BJ (cell line): ENCODE data around the gene PDLIM5. TPM values are rescaled to one million over a fixed set of nuclear protein-coding genes. Genes with fewer than 3 reads are reported as not detected.
A peak's percentile ranks its signal among the peaks of the same experiment; 100 is the strongest.

Experiments
- CTCF ChIA-PET: fragments of 350-600 bp; formaldehyde crosslinking; extraction: SDS; loops from one replicate; lab custom pipeline; 2021; ENCODE audit warnings: antibody characterized with exemption, inconsistent platforms; lab: Yijun Ruan, JAX
- POLR2A ChIA-PET: fragments of 300-600 bp; sonication (Branson Sonifier 250); formaldehyde crosslinking; extraction: SDS; loops from one replicate; lab custom pipeline; 2021; ENCODE audit warnings: antibody characterized with exemption; lab: Charles Lee
- DNase-seq: peaks from one replicate; pipeline ENCODE4 v3.0.0-alpha.2; 2011; ENCODE audit warnings: low read depth
- H3K27me3 ChIP-seq: 2 replicates; pipeline ENCODE4 v1.6.0; 2011; ENCODE audit warnings: low read length; ENCODE audit not compliant: control insufficient read depth, insufficient read depth
- H3K36me3 ChIP-seq: 2 replicates; pipeline ENCODE4 v1.5.1; 2011; ENCODE audit warnings: low read length; ENCODE audit not compliant: control insufficient read depth, insufficient read depth
- H3K4me3 ChIP-seq: 2 replicates; pipeline ENCODE4 v1.5.1; 2011; ENCODE audit warnings: low read depth, mild to moderate bottlenecking, control low read depth, low read length
- polyA plus RNA-seq: library from polyadenylated mRNA; depleted of rRNA; stranded (reverse); fragments of >200 nt; gene quantifications from 2 replicates; pipeline ENCODE4 v1.2.3, GENCODE V29; 2011
- TF ChIP-seq, protein P1 (sequence below): IDR thresholded peaks from 2 replicates; pipeline ENCODE4 v1.5.1; 2011; ENCODE audit warnings: low read depth, mild to moderate bottlenecking, control low read depth, inconsistent platforms, low read length, moderate library complexity; ENCODE audit not compliant: insufficient read depth

PDLIM5 gene
- polyA plus RNA-seq, 1 experiment = 353 TPM

DNA sequence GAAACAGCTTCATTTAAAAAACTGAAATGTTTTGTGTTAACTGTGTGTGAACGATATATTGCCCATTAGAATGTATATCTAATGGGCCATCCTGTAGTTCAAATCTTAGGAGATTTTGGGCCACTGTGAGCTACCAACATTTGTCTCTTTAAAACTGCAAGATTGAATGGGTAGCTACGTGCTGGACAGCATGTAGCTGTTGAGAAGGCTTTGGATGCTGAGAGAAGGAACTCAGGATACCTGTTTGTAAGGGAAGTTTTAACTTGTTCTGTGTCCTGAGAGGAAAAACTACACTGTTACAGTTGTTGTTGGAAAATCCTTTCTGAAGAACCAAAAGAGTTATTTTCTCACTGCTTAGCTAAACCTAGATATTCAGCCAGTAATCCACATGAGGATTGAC is 45.9 kb downstream of the PDLIM5 start:
- DNase-seq = no peak
- TF ChIP-seq, protein P1, sequence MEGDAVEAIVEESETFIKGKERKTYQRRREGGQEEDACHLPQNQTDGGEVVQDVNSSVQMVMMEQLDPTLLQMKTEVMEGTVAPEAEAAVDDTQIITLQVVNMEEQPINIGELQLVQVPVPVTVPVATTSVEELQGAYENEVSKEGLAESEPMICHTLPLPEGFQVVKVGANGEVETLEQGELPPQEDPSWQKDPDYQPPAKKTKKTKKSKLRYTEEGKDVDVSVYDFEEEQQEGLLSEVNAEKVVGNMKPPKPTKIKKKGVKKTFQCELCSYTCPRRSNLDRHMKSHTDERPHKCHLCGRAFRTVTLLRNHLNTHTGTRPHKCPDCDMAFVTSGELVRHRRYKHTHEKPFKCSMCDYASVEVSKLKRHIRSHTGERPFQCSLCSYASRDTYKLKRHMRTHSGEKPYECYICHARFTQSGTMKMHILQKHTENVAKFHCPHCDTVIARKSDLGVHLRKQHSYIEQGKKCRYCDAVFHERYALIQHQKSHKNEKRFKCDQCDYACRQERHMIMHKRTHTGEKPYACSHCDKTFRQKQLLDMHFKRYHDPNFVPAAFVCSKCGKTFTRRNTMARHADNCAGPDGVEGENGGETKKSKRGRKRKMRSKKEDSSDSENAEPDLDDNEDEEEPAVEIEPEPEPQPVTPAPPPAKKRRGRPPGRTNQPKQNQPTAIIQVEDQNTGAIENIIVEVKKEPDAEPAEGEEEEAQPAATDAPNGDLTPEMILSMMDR = no peak
- Histone ChIP-seq H3K36me3 (no peaks in the 10 kb centered on the region), H3K27me3 (no peaks in the 10 kb centered on the region), H3K4me3 (no peak overlapping the region)
- CTCF ChIA-PET = interaction anchor here (1.7 kb wide), 1 partner anchor 53 kb away, joined by 3 read pairs; no protein-coding TSS in a partner anchor
- POLR2A ChIA-PET = interaction anchor here (0.6 kb wide), 1 partner anchor 10 kb away, joined by 4 read pairs; no protein-coding TSS in a partner anchor

DNA sequence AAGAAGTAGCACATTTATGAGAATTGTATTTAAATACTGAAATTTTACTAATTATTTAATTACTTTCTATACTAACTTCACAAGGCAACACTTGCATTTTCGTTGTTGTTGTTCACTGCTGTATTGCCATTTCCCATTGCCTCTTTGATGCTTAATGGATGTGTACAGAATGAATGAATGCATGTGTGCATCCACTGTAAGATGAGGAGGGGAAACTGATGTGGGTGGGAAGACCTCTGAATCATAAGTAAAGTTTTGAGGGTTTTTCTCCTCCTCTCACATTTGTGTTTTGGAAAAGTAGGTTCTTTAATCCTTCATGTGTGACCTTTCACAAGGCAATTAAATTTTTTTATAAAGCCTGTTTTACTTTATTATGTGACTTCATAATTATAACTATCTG is 46.8 kb downstream of the PDLIM5 start:
- POLR2A ChIA-PET = no interaction called here

DNA sequence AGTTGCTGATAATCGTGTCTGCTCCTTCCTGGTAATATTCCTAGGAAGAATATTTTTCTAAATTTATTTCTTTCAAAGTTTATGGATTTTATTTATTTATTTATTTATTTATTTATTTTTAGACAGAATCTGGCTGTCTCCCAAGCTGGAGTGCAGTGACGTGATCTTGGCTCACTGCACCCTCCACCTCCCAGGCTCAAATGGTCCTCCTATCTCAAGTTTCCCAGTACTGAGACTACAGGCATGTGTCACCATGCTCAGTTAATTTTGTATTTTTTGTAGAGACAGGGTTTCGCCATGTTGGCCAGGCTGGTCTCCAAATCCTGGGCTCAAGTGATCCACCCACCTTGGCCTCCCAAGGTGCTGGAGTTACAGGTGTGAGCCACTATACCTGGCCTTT is 48.9 kb downstream of the PDLIM5 start:
- Histone ChIP-seq H3K36me3 (no peaks in the 10 kb centered on the region), H3K4me3 (no peak overlapping the region), H3K27me3 (no peaks in the 10 kb centered on the region)
- no peak for DNase-seq
- POLR2A ChIA-PET = no interaction called here
- TF ChIP-seq, protein P1 = no peak
- CTCF ChIA-PET = no interaction called here

More for the DNA sequence above, 46.8 kb downstream of the PDLIM5 start:
- no peaks in the 10 kb centered on the region for H3K27me3 ChIP-seq
- no peak overlapping the region for H3K4me3 ChIP-seq
- H3K36me3 ChIP-seq = no peaks in the 10 kb centered on the region
- CTCF ChIA-PET = interaction anchor here (1.7 kb wide), 1 partner anchor 52 kb away, joined by 3 read pairs; no protein-coding TSS in a partner anchor
- TF ChIP-seq, protein P1 = no peak
- no peak for DNase-seq

DNA sequence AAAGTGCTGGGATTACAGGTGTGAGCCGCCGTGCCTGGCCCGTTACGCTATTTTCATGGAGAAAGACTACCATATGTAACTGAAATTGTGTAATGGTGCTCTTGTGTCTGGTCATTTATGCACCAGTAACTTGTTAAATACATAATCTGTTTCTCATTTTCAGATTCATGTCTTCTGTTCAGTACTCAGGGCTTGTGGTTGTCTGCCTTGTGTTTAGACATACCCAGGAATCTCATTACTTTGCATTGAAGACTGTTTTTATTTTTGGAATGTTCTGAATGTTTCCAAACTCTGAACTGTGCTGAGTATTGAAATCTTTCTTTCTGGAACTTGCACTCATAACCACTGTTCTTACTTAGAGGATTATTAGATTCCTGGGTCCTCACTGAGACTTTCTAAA is 52.8 kb downstream of the PDLIM5 start:
- peak; percentile 84 for DNase-seq
- ChIA-PET CTCF (no interaction called here), POLR2A (no interaction called here)
- H3K36me3 ChIP-seq = no peaks in the 10 kb centered on the region
- no peak overlapping the region for H3K4me3 ChIP-seq
- TF ChIP-seq, protein P1 = no peak
- H3K27me3 ChIP-seq = no peaks in the 10 kb centered on the region

DNA sequence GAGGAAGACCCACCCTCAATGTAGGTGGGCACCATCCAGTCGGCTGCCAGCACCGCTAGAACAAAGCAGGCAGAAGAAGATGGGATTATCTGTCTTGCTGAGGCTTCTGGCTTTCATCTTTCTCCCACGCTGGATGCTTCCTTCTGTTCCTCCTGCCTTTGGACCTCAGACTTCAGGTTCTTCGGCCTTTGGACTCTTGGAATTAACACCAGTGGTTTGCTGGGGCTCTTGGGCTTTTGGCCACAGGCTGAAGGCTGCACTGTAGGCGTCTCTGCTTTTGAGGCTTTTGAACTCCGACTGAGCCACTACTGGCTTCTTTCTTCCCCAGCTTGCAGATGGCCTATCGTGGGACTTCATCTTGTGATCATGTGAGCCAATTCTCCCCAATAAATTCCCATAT is 55.1 kb downstream of the PDLIM5 start:
- Histone ChIP-seq H3K36me3 (no peaks in the 10 kb centered on the region), H3K4me3 (no peak overlapping the region), H3K27me3 (no peaks in the 10 kb centered on the region)
- TF ChIP-seq, protein P1 = no peak
- POLR2A ChIA-PET = no interaction called here
- no peak for DNase-seq
- CTCF ChIA-PET = no interaction called here
